Stimulated activated naive CD4-positive, alpha-beta T cell (primary cell): ENCODE results near the gene NNAT.

Experiments used
- DNase-seq, 6 experiments: peaks; one replicate each; lab custom pipeline; 2025; lab: John Stamatoyannopoulos, UW

The NNAT gene

GRCh38 chr20:37567331-37567665 is 46.2 kb downstream of the NNAT start:
- DNase-seq: no peak

GRCh38 chr20:37567671-37568588 is 46.9 kb downstream of the NNAT start:
- DNase-seq: no peak

GRCh38 chr20:37570419-37570818 is 49.4 kb downstream of the NNAT start:
- no peak for DNase-seq

- no peak for DNase-seq
Observed at GRCh38 chr20:37571033-37571432, 50.0 kb downstream of the NNAT start.
